Activated naive CD4-positive, alpha-beta T cell treated with anti-CD3 and anti-CD28 coated beads, Interleukin-2, amount 50 U/mL, for 72 hours (primary cell): ENCODE measurements around the gene LENEP. TPM values are rescaled to one million over a fixed set of nuclear protein-coding genes. Genes with fewer than 3 reads are reported as not detected.
A peak's percentile ranks its signal among the peaks of the same experiment; 100 is the strongest.

Experiments used
- ATAC-seq, 2 donors: fragments of 150-1000 bp; cut with Tn5 transposase; 2 replicates each; pipeline ENCODE4 v1.10.0; 2021; ENCODE audit warnings: mild to moderate bottlenecking in 2 of 2, moderate library complexity in 2 of 2
- DNase-seq, 2 donors: peaks; one replicate each; pipeline ENCODE4 v3.0.0; 2021 to 2022; ENCODE audit warnings: low spot score in 2 of 2
- H3K27ac Mint-ChIP-seq, 2 donors: one replicate each; pipeline ENCODE4 v1.8.0; 2022; ENCODE audit warnings: mild to moderate bottlenecking in 2 of 2, mixed read lengths in 2 of 2
- H3K36me3 Mint-ChIP-seq, 2 donors: one replicate each; pipeline ENCODE4 v1.8.0; 2022; ENCODE audit warnings: mixed read lengths in 2 of 2
- H3K9me3 Mint-ChIP-seq, 2 donors: one replicate each; pipeline ENCODE4 v1.8.0; 2022; ENCODE audit warnings: mixed read lengths in 2 of 2
- total RNA-seq, 2 donors: library from RNA; stranded (reverse); gene quantifications; one replicate each; pipeline ENCODE4 v1.2.3, GENCODE V29; 2022

The LENEP gene
- total RNA-seq, 2 donors from 2014 or later = 0.66 to 0.68 TPM

GRCh38 chr1:155039308-155039669, 45.9 kb downstream of the LENEP start:
- ATAC-seq (no peak), DNase-seq (no peak)
- no peaks in the 10 kb centered on the region for H3K36me3 Mint-ChIP-seq
- no peak overlapping the region for H3K27ac Mint-ChIP-seq
- no peaks in the 10 kb centered on the region for H3K9me3 Mint-ChIP-seq

GRCh38 chr1:155040358-155041093, 47.1 kb downstream of the LENEP start:
- no peak overlapping the region for H3K27ac Mint-ChIP-seq
- ATAC-seq (no peak), DNase-seq (no peak)
- no peaks in the 10 kb centered on the region for H3K9me3 Mint-ChIP-seq
- no peaks in the 10 kb centered on the region for H3K36me3 Mint-ChIP-seq

GRCh38 chr1:155042789-155043188, 49.4 kb downstream of the LENEP start:
- Mint-ChIP-seq H3K9me3 (no peaks in the 10 kb centered on the region), H3K36me3 (no peaks in the 10 kb centered on the region), H3K27ac (peak overlapping the region in 1 of 2 donors; percentile 18)
- no peak for ATAC-seq
- DNase-seq = no peak

- Mint-ChIP-seq H3K36me3 (no peaks in the 10 kb centered on the region), H3K27ac (no peak overlapping the region), H3K9me3 (no peaks in the 10 kb centered on the region)
- ATAC-seq (no peak), DNase-seq (no peak)
These were observed 49.9 kb downstream of the LENEP start for GRCh38 chr1:155043301-155043702.

GRCh38 chr1:155043793-155044192, 50.4 kb downstream of the LENEP start:
- Mint-ChIP-seq H3K27ac (no peak overlapping the region), H3K9me3 (no peaks in the 10 kb centered on the region), H3K36me3 (no peaks in the 10 kb centered on the region)
- no peak for ATAC-seq
- no peak for DNase-seq

Other genes starting within 250 kb of the LENEP start
- gene KCNN3, start 123.3 kb upstream of the LENEP start, total RNA-seq = under 1 TPM; 0.04 to 0.32 TPM
- 10 to 100 TPM; 12.2 to 34.2 TPM for gene PMVK, start 56.9 kb upstream of the LENEP start, total RNA-seq
- gene PBXIP1, start 37.5 kb upstream of the LENEP start, total RNA-seq = 10 to 100 TPM; 40.9 to 41.1 TPM
- 10 to 100 TPM; 27.7 to 55.3 TPM for gene PYGO2, start 31.8 kb upstream of the LENEP start, total RNA-seq
- 10 to 100 TPM; 50.3 to 76.2 TPM for gene SHC1, start 22.8 kb upstream of the LENEP start, total RNA-seq
- 100 to 1,000 TPM; 202 to 308 TPM for gene CKS1B, start 18.9 kb upstream of the LENEP start, total RNA-seq
- gene FLAD1, start 10.2 kb upstream of the LENEP start, total RNA-seq = 10 to 100 TPM; 40.8 to 41.9 TPM
- gene ZBTB7B, start 9.2 kb downstream of the LENEP start, total RNA-seq = 100 to 1,000 TPM in 1 of 2 donors, 10 to 100 TPM in 1; 97.4 to 184 TPM
- gene DCST2, start 40.2 kb downstream of the LENEP start, total RNA-seq = 1 to 10 TPM; 1.5 to 1.8 TPM
- under 1 TPM in 1 of 2 donors, not detected in 1; 0.34 TPM for gene DCST1, start 40.2 kb downstream of the LENEP start, total RNA-seq
- 10 to 100 TPM; 49.9 to 52.8 TPM for gene ADAM15, start 57.7 kb downstream of the LENEP start, total RNA-seq
- 1 to 10 TPM; 5.7 to 9.5 TPM for gene EFNA4, start 70.2 kb downstream of the LENEP start, total RNA-seq
- gene EFNA3, start 85.3 kb downstream of the LENEP start, total RNA-seq = 10 to 100 TPM in 1 of 2 donors, 1 to 10 TPM in 1; 1.7 to 12.6 TPM
- gene EFNA1, start 134.3 kb downstream of the LENEP start, total RNA-seq = 1 to 10 TPM in 1 of 2 donors, under 1 TPM in 1; 0.68 to 1.6 TPM
- gene SLC50A1, start 142.3 kb downstream of the LENEP start, total RNA-seq = 10 to 100 TPM; 47.4 to 49.4 TPM
- gene DPM3, start 146.9 kb downstream of the LENEP start, total RNA-seq = 10 to 100 TPM; 26.4 to 40.8 TPM
- gene KRTCAP2, start 179.7 kb downstream of the LENEP start, total RNA-seq = 100 to 1,000 TPM; 106 to 162 TPM
- 10 to 100 TPM in 1 of 2 donors, 1 to 10 TPM in 1; 6.8 to 15.2 TPM for gene TRIM46, start 180.3 kb downstream of the LENEP start, total RNA-seq
- gene THBS3, start 214.3 kb downstream of the LENEP start, total RNA-seq = 10 to 100 TPM; 17.2 to 23.6 TPM
- 10 to 100 TPM; 46.6 to 57.2 TPM for gene MTX1, start 215.1 kb downstream of the LENEP start, total RNA-seq